ENCODE data around the gene PRKCZ.

DNA sequence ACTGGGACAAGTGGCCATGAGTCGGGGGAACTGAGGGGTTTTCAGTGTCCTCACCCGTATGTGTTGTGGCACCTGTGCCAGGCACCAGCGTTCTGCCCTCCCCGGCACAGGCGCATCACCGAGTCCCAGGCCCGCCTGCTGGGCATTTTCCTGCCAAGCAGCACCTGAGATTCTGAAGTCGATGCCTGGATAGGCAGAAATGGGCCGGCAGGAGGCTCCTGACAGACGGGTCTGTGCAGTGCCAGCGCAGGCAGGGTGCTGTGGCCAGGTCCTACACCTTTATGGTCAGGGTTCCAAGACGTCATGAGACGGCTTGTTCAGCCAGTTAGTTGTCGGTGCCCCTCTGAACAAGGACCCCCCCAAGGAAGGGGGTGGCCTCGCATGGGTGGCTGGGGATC is 133.7 kb downstream of the PRKCZ start:
- TF ChIP-seq EZH2 (IDR thresholded peaks at IDR 0.05; ENCODE audit: low read depth), result no peak
- TF ChIP-seq, protein P1, sequence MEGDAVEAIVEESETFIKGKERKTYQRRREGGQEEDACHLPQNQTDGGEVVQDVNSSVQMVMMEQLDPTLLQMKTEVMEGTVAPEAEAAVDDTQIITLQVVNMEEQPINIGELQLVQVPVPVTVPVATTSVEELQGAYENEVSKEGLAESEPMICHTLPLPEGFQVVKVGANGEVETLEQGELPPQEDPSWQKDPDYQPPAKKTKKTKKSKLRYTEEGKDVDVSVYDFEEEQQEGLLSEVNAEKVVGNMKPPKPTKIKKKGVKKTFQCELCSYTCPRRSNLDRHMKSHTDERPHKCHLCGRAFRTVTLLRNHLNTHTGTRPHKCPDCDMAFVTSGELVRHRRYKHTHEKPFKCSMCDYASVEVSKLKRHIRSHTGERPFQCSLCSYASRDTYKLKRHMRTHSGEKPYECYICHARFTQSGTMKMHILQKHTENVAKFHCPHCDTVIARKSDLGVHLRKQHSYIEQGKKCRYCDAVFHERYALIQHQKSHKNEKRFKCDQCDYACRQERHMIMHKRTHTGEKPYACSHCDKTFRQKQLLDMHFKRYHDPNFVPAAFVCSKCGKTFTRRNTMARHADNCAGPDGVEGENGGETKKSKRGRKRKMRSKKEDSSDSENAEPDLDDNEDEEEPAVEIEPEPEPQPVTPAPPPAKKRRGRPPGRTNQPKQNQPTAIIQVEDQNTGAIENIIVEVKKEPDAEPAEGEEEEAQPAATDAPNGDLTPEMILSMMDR (conservative IDR thresholded peaks at IDR 0.05), result no peak

All from PC-9 (cell line).